Measurements from ENCODE around the gene TMEM220.

DNA sequence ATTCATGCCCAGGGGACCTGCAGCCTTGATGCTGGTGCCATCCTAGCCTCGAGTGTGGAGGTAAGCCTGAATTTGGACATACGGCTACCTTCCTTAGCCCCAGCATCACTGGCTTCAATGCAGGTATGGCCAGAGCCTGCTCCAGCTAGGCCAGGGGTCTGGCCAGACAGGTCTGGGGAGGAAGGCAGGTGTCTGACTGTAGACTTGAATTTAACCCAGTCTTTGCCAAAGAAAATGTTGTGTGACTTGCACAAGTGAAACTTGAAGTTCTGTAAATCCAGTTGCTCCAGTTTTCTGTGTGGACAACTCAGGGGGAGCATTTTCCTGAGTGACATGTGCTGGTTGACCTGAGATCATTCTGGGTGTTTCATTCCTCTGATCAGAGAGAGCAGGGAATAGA lies 41.3 kb upstream of the TMEM220 start:
- TF ChIP-seq CTCF (IDR thresholded peaks at IDR 0.05) (no peak), EP300 (IDR thresholded peaks at IDR 0.05) (no peak), POLR2A (IDR thresholded peaks at IDR 0.05) (no peak)

All from stomach (tissue), 4 donors.